Activated naive CD8-positive, alpha-beta T cell (primary cell): ENCODE data around the gene RPA3.

Source experiments
- H3K27ac Mint-ChIP-seq: one replicate; pipeline ENCODE4 v1.8.0; 2021; ENCODE audit warnings: mixed read lengths
- H3K27me3 Mint-ChIP-seq: one replicate; pipeline ENCODE4 v1.8.0; 2021; ENCODE audit warnings: mixed read lengths
- H3K36me3 Mint-ChIP-seq: one replicate; pipeline ENCODE4 v1.8.0; 2021; ENCODE audit warnings: mixed read lengths
- H3K4me1 Mint-ChIP-seq: one replicate; pipeline ENCODE4 v1.8.0; 2021; ENCODE audit warnings: low read depth, mixed read lengths
- H3K4me3 Mint-ChIP-seq: one replicate; pipeline ENCODE4 v1.8.0; 2021; ENCODE audit warnings: mild to moderate bottlenecking, mixed read lengths
- H3K9me3 Mint-ChIP-seq: one replicate; pipeline ENCODE4 v1.8.0; 2021; ENCODE audit warnings: low read depth, mixed read lengths

RPA3 gene

DNA sequence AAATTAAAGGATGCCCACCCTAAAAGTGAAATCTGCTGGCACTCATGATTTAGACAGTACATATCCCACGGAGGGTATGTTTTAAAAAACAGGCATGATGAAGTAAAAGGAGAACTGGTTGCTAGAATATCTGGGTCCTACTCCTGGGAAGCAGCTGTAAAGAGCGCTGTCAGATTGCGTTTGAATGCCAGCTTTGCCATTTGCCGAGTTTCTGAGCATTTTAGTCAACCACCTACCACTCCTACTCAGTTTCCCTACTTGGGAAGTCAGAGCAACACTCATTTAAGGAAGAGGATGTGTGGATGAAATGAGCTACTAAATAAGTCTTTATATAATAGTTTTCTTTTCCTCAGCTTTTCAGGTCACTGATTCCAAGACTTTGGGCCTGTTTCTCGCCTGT, 79.0 kb downstream of the RPA3 start:
- Mint-ChIP-seq H3K4me1 (peaks cover 49% of the 10 kb centered on the region), H3K27ac (peak overlapping the region; percentile 99), H3K27me3 (no peaks in the 10 kb centered on the region), H3K9me3 (no peaks in the 10 kb centered on the region), H3K4me3 (peak overlapping the region; percentile 98), H3K36me3 (peaks cover 15% of the 10 kb centered on the region)

DNA sequence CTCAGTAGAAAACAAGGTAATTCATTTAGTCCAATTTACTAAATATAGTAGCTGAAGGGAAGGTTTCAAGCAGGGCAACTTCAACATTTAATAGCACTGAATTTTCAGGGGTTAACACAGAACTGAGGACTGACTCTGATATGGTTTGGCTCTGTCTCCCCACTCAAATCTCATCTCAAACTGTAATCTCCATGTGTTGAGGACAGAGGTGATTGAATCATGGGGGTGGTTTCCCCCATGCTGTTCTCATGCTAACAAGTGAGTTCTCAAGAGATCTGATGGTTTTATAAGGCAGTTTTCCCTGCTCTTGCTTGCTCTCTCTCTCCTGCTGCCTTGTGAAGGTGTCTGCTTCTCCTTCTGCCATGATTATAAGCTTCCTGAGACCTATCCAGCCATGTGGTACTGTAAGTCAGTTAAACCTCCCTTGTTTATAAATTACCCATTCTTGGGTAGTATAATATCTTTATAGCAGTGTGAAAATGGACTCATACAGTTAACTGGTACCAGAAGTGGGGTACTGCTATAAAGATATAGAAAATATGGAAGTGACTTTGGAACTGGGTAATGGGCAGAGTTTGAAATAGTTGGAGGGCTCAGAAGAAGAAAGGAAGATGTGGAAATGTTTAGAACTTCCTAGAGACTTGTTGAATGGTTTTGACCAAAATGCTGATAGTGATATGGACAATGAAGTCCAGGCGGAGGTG, 87.6 kb downstream of the RPA3 start:
- H3K27ac Mint-ChIP-seq, result peak overlapping the region; percentile 18
- H3K27me3 Mint-ChIP-seq, result no peaks in the 10 kb centered on the region
- no peak overlapping the region for H3K4me3 Mint-ChIP-seq
- H3K9me3 Mint-ChIP-seq, result no peaks in the 10 kb centered on the region
- H3K36me3 Mint-ChIP-seq, result peaks cover 2% of the 10 kb centered on the region
- H3K4me1 Mint-ChIP-seq, result no peaks in the 10 kb centered on the region

DNA sequence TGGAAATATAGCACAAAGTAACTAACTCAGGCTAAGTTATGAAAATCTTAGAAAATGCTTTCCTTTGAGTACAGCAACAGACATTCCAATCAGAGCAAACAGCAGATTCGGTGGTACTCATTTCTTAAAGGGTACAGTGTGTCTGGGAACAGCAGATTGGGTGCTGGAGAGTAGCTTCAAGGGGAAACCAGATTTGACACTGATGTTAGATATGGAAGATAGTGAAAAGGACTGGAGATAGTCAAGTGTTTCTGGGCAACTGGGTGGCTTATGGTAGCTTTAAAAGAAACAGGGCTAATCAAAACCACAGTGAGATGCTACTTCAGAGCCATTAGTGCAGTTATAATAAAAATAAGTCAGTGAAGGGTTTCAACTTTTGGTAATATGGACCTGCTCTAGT, 89.9 kb downstream of the RPA3 start:
- H3K9me3 Mint-ChIP-seq, result no peaks in the 10 kb centered on the region
- H3K4me3 Mint-ChIP-seq, result no peak overlapping the region
- no peaks in the 10 kb centered on the region for H3K4me1 Mint-ChIP-seq
- H3K36me3 Mint-ChIP-seq, result no peaks in the 10 kb centered on the region
- no peaks in the 10 kb centered on the region for H3K27me3 Mint-ChIP-seq
- H3K27ac Mint-ChIP-seq, result no peak overlapping the region

DNA sequence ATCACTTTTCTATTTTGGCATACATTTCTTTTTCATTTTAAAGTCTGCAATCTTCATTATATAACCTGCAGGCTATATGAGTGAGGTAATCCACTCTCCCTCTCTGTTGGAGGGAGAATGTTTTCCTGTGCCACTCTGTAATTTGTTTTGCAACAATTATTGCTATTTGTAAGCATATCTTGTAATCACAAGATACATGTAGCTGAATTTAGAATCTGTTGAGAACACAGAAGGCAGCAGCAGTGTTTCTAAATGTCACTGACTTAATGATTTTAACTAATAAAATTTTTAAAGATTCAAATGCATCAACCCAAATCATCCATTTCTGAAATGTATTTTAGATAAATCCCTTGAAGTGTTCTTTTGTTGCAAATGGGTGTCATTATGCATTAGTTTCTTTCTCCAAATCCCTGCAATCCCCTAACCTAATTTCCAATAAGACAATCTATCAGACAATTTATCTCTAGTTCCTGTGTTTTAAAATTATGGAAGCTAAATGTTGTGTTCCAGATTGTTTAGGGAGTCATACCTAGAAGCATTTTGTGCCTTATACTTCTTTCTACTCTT, 97.7 kb downstream of the RPA3 start:
- Mint-ChIP-seq H3K27me3 (no peaks in the 10 kb centered on the region), H3K9me3 (no peaks in the 10 kb centered on the region), H3K36me3 (no peaks in the 10 kb centered on the region), H3K4me1 (peaks cover 14% of the 10 kb centered on the region), H3K4me3 (no peak overlapping the region), H3K27ac (no peak overlapping the region)

DNA sequence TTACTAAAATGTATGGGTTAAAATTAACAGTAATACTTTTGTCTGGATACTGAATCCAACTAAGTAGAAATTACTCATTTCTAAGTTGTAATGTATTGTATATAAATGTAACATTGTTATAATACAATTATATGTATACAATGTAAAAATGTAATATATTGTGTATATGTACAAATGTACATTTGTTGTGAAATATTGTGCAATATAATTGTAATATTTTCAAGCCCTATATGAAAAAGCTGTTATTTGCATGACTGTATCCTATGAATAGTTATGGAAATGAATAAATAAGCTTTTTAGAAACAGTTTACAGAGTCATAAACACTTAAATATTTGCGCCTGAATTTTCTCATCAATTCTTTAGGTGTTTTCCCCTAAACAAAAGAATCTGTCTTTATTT, 98.2 kb downstream of the RPA3 start:
- no peak overlapping the region for H3K27ac Mint-ChIP-seq
- no peaks in the 10 kb centered on the region for H3K27me3 Mint-ChIP-seq
- no peaks in the 10 kb centered on the region for H3K36me3 Mint-ChIP-seq

DNA sequence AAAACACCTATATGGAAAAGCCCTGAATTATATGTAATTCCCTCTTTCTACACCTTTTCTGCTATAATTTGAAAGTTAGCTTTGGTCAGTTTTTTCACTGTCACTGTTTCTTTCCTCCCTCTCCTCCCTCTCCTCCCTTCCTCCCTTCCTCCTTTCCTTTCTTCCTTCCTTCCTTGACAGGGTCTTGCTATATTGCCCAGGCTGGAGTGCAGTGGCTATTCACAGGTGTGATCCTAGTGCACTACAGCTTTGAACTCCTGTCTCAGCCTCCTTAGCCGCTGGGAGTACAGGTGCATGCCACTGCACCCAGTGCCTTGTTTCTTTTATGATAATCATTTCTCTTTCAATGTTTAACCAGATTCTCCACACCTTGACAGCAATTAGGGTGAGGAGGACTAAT, 100.0 kb downstream of the RPA3 start:
- Mint-ChIP-seq H3K9me3 (no peaks in the 10 kb centered on the region), H3K36me3 (no peaks in the 10 kb centered on the region), H3K4me3 (no peak overlapping the region), H3K27me3 (no peaks in the 10 kb centered on the region), H3K27ac (no peak overlapping the region), H3K4me1 (peaks cover 14% of the 10 kb centered on the region)

More for the DNA sequence above, 98.2 kb downstream of the RPA3 start:
- H3K4me3 Mint-ChIP-seq, result no peak overlapping the region
- H3K9me3 Mint-ChIP-seq, result no peaks in the 10 kb centered on the region
- peaks cover 14% of the 10 kb centered on the region for H3K4me1 Mint-ChIP-seq

DNA sequence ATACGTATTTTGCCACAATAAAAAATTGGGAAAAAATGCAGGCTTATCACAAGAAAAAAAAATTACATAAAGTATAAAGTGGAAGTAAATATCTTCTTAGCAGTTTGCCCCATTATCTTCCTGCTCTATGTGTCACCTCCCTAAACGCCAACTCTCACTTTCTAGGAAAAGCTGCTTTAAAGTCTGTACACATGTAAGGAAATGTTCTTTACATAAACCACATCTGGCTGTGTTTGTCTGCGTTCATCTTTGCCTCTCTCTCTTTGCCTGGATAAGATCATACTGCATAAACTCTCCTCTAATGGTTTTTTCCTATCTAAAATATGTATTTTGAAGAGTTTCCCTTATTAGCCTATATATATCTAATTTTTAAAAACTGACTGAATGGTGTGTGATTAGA, 100.9 kb downstream of the RPA3 start:
- no peak overlapping the region for H3K27ac Mint-ChIP-seq
- H3K27me3 Mint-ChIP-seq, result no peaks in the 10 kb centered on the region
- H3K4me1 Mint-ChIP-seq, result peaks cover 14% of the 10 kb centered on the region
- H3K36me3 Mint-ChIP-seq, result no peaks in the 10 kb centered on the region
- no peaks in the 10 kb centered on the region for H3K9me3 Mint-ChIP-seq
- no peak overlapping the region for H3K4me3 Mint-ChIP-seq

DNA sequence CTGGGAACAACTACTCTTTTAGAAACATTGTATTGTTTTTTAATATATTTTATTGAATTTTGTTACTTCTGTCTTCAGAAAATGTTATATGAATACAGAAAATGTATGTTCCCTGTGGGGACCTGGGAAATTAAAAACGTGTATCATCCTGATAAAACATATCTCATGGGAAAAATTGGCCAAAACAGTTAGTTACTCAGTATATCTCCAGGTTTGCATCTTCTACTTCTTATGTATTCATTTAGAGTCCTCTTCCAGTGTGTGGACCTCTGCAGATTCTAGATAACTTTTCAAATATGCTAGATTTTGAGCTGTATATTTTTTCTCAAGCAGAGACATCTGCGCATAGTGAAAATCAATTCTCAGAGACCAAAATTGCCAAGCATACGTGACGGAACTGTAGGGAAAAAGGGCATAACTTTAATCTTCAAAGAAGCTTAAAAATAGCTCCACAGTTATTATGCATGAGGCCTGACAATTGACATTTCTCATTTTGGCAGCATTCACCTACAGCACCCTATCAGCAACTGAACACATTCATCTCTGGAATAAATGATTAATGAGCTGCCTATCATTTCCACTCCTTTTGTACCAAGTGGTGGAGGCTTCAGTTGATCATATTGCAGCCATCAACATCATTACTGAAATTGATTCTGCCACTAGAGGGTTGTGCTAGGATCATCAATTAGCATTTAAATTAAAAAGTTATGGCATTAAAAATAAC, 104.2 kb downstream of the RPA3 start:
- no peaks in the 10 kb centered on the region for H3K9me3 Mint-ChIP-seq
- no peaks in the 10 kb centered on the region for H3K27me3 Mint-ChIP-seq
- H3K4me1 Mint-ChIP-seq, result peaks cover 19% of the 10 kb centered on the region

DNA sequence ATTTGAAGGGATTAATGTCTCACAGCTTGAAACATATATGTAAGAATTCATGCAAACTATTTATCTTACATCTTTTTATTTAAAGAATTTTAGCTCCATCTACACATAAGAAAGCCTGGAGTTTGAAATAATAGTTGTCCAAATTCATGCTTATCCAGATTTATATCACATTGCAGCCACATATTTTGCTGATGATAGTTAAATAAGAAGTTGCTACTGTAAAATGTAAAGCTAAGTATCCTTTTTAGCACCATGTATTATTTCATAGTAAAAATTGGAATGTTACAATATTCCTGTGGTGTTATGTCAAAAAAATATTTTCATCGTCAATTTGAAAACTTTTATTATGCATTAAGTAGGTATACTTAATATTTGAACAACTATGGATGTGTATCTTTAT, 105.2 kb downstream of the RPA3 start:
- Mint-ChIP-seq H3K4me3 (no peak overlapping the region), H3K27ac (no peak overlapping the region), H3K27me3 (no peaks in the 10 kb centered on the region)

More for the DNA sequence above, 104.2 kb downstream of the RPA3 start:
- H3K27ac Mint-ChIP-seq, result peak overlapping the region; percentile 43
- H3K36me3 Mint-ChIP-seq, result no peaks in the 10 kb centered on the region
- no peak overlapping the region for H3K4me3 Mint-ChIP-seq

DNA sequence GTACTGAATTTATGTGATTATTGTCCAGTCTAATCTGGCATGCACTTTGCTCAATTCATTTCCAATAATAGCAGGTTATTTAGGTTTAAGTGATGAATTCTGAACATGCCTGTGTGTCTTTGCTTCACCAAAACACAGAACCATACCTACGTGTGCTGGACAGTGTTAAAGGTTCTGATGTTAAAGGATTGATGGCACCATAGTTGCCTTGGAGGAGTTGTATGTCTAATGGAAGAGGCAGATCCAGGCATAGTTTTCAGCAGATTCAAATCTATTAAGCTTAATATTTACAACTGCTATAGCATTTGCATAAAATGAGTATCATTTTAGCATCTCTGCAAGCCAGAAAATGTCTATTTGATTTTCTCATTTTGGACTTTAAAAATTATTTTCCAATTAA, 105.9 kb downstream of the RPA3 start:
- H3K4me3 Mint-ChIP-seq, result no peak overlapping the region
- H3K27me3 Mint-ChIP-seq, result no peaks in the 10 kb centered on the region
- H3K4me1 Mint-ChIP-seq, result peaks cover 14% of the 10 kb centered on the region
- no peaks in the 10 kb centered on the region for H3K36me3 Mint-ChIP-seq
- H3K27ac Mint-ChIP-seq, result no peak overlapping the region
- no peaks in the 10 kb centered on the region for H3K9me3 Mint-ChIP-seq

More for the DNA sequence above, 105.2 kb downstream of the RPA3 start:
- Mint-ChIP-seq H3K36me3 (no peaks in the 10 kb centered on the region), H3K4me1 (peaks cover 18% of the 10 kb centered on the region), H3K9me3 (no peaks in the 10 kb centered on the region)

DNA sequence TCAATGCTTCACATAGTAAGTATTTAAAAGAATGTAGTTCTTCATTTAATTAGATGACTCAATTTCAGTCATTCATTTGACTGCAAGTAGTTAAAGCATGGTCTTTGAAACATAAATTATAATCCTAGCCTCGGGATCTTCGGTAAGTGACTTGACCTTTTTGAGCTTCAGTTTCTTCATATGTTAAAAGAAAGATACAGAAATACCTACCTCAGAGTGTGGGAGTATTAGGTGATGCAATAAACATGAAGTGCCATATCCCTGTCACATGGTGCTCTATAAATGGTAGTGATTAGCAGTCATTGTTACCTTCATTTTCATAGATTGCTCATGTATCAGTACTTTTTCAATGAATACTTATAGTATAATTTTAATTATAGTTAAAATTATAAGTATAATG, 109.1 kb downstream of the RPA3 start:
- Mint-ChIP-seq H3K27ac (peak overlapping the region; percentile 46), H3K27me3 (no peaks in the 10 kb centered on the region), H3K9me3 (no peaks in the 10 kb centered on the region), H3K4me3 (no peak overlapping the region), H3K4me1 (peaks cover 6% of the 10 kb centered on the region), H3K36me3 (no peaks in the 10 kb centered on the region)

DNA sequence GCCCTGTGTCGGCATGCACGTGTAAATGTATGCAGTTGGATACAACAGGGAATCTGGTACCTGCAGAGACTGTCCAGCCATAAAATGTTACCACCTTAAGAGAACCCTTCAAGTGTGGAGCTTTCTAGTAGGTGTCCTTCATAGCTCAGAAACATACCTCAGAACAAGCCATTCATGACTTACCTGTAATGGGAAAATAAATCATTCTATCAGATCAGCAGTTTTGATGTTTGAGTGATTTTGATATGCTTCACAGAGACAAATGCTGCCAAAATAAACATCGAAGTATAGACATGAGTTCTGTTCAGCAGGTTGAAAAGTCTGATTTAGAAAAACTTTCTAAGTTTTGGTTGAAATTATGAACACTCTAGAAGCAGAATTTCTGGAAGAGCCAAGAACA, 111.4 kb downstream of the RPA3 start:
- Mint-ChIP-seq H3K36me3 (no peaks in the 10 kb centered on the region), H3K4me3 (no peak overlapping the region), H3K27me3 (no peaks in the 10 kb centered on the region), H3K27ac (no peak overlapping the region), H3K4me1 (peaks cover 6% of the 10 kb centered on the region), H3K9me3 (no peaks in the 10 kb centered on the region)

DNA sequence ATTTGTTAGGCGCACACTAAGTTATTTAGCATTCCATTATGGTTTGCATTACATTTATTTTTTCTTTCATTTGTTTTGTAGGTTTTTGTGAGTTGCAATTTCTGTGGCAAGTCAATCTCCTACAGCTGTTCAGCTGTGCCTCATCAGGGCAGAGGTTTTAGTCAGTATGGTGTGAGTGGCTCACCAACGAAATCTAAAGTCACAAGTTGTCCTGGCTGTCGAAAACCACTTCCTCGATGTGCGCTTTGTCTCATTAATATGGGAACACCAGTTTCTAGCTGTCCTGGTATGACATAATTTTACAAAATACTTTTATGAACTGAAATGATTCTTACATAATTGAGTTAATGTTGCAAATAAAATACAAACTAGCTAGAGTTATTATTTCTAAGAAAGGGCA, 122.2 kb downstream of the RPA3 start:
- H3K9me3 Mint-ChIP-seq, result no peaks in the 10 kb centered on the region
- no peaks in the 10 kb centered on the region for H3K4me1 Mint-ChIP-seq
- no peak overlapping the region for H3K27ac Mint-ChIP-seq
- H3K36me3 Mint-ChIP-seq, result peaks cover 13% of the 10 kb centered on the region
- H3K27me3 Mint-ChIP-seq, result no peaks in the 10 kb centered on the region
- no peak overlapping the region for H3K4me3 Mint-ChIP-seq

DNA sequence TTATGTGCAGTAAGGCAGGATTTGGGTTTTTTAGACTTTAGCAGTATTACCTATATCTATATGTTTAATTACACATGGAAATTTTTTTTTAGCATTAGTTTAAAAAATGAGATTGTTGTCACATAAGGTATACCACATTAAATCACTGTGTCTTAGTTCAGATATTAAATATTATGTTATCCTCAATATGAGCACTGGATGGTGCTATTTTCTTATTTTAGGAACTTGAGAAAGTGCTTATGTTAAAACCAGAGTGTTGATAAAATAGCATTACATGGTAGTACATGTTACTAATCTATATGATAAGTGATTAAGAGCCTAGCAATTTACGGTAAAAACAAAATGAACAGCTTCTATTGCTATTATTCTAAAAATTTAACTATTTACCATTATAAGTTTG, 123.0 kb downstream of the RPA3 start:
- no peak overlapping the region for H3K27ac Mint-ChIP-seq
- peaks cover 14% of the 10 kb centered on the region for H3K36me3 Mint-ChIP-seq
- H3K4me3 Mint-ChIP-seq, result no peak overlapping the region
- H3K27me3 Mint-ChIP-seq, result no peaks in the 10 kb centered on the region
- H3K4me1 Mint-ChIP-seq, result no peaks in the 10 kb centered on the region
- no peaks in the 10 kb centered on the region for H3K9me3 Mint-ChIP-seq
